ENCODE measurements around the gene NAPSA. TPM values are rescaled to one million over a fixed set of nuclear protein-coding genes. Genes with fewer than 3 reads are reported as not detected.
A peak's percentile ranks its signal among the peaks of the same experiment; 100 is the strongest.

Gene NAPSA
- polyA plus RNA-seq, 1 of the 3 experiments (the other 2 are of a cell fraction) = 0.43 TPM

DNA sequence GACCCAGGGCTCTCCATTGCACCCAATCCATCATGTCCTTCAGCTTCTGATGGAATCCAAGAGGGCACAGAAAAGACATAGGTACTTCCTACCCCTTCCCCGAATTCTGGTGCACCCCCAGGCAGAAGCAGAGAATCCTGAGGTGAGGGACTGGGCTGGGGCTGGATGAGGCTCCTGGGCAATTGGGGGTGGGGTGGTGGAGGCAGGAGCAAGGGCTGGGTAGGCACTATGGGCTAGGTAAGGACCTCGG is 33.5 kb downstream of the NAPSA start:
- H4K20me1 ChIP-seq (ENCODE audit: insufficient read depth) = no peaks in the 10 kb centered on the region
- no peak overlapping the region for H3K9ac ChIP-seq
- no peaks in the 10 kb centered on the region for H3K9me3 ChIP-seq
- H3K27me3 ChIP-seq (ENCODE audit: insufficient read depth) = peaks cover 10% of the 10 kb centered on the region; the same call in 1 of the 2 replicates
- CTCF ChIA-PET = no interaction called here
- no peaks in the 10 kb centered on the region for H3K36me3 ChIP-seq (replicated peaks in 1 of 2; ENCODE audit: control insufficient read depth in 1 of 2, insufficient read depth in 2 of 2, low read length in 1 of 2)
- 31% methylated on average over 2 of the region's 2 CpGs for WGBS (ENCODE audit: low lambda C conversion rate)
- peaks cover 7 to 38% of the 10 kb centered on the region in 2 experiments; a peak in 2 of 4 replicates for H3K4me1 ChIP-seq (ENCODE audit: control insufficient read depth in 1 of 2, insufficient read depth in 2 of 2, low read depth in 1 of 2, low read length in 1 of 2)
- H3K9me2 ChIP-seq = no peaks in the 10 kb centered on the region
- no peak for DNase-seq
- H2AFZ ChIP-seq (ENCODE audit: low read depth) = no peak overlapping the region
- H3K4me3 ChIP-seq (ENCODE audit: low read depth in 2 of 2, low read length in 1 of 2) = no peak overlapping the region; a peak in 1 of 4 replicates
- no peaks in the 10 kb centered on the region for H3K79me2 ChIP-seq (ENCODE audit: insufficient read depth)
- H3K27ac ChIP-seq (ENCODE audit: low read depth in 2 of 2, low read length in 1 of 2) = no peak overlapping the region
- peaks cover 9% of the 10 kb centered on the region for H3F3A ChIP-seq (replicated peaks; ENCODE audit: insufficient read depth)
- POLR2A ChIA-PET = no interaction called here
- TF ChIP-seq EZH2phosphoT487 (IDR thresholded peaks at IDR 0.05; ENCODE audit: borderline replicate concordance, low read depth) = no peak
- TF ChIP-seq, protein P1, sequence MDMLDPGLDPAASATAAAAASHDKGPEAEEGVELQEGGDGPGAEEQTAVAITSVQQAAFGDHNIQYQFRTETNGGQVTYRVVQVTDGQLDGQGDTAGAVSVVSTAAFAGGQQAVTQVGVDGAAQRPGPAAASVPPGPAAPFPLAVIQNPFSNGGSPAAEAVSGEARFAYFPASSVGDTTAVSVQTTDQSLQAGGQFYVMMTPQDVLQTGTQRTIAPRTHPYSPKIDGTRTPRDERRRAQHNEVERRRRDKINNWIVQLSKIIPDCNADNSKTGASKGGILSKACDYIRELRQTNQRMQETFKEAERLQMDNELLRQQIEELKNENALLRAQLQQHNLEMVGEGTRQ (IDR thresholded peaks at IDR 0.05; ENCODE audit: borderline replicate concordance, low read depth, low read length) = no peak
- TF ChIP-seq IRF3 (IDR thresholded peaks at IDR 0.05; ENCODE audit: low read depth, low read length) = no peak
- TF ChIP-seq NRF1 (IDR thresholded peaks at IDR 0.05; ENCODE audit: low read depth, low read length) = no peak
- no peak for TF ChIP-seq FOXM1 (IDR thresholded peaks at IDR 0.05; ENCODE audit: low read depth)
- no peak for TF ChIP-seq RXRA (IDR thresholded peaks at IDR 0.05; ENCODE audit: borderline replicate concordance, low read depth)
- no peak for TF ChIP-seq FOXJ3 (CRISPR knock-in tag; IDR thresholded peaks at IDR 0.05)
- TF ChIP-seq GABPA (IDR thresholded peaks at IDR 0.05; ENCODE audit: low read depth) = no peak
- no peak for TF ChIP-seq ELF1 (IDR thresholded peaks at IDR 0.05)
- no peak for TF ChIP-seq MAX (IDR thresholded peaks at IDR 0.05; ENCODE audit: low read depth)
- H3K4me2 ChIP-seq = 0 out of 2 replicates have a peak overlapping the region, but pooled peaks have one; percentile 78

- CTCF ChIA-PET = no interaction called here
- Histone ChIP-seq H3F3A (replicated peaks; ENCODE audit: insufficient read depth) (peaks cover 9% of the 10 kb centered on the region), H3K27ac (ENCODE audit: low read depth in 2 of 2, low read length in 1 of 2) (peak overlapping the region in 1 of 2 experiments; percentile 31; a peak in 2 of 4 replicates), H3K4me3 (ENCODE audit: low read depth in 2 of 2, low read length in 1 of 2) (peak overlapping the region; percentile 49 to 67), H3K9ac (no peak overlapping the region), H3K36me3 (replicated peaks in 1 of 2; ENCODE audit: control insufficient read depth in 1 of 2, insufficient read depth in 2 of 2, low read length in 1 of 2) (no peaks in the 10 kb centered on the region), H3K79me2 (ENCODE audit: insufficient read depth) (no peaks in the 10 kb centered on the region), H3K4me1 (ENCODE audit: control insufficient read depth in 1 of 2, insufficient read depth in 2 of 2, low read depth in 1 of 2, low read length in 1 of 2) (peaks cover 7 to 40% of the 10 kb centered on the region in 2 experiments; a peak in 2 of 4 replicates), H3K9me2 (no peaks in the 10 kb centered on the region), H3K27me3 (ENCODE audit: insufficient read depth) (peaks cover 15% of the 10 kb centered on the region; the same call in 1 of the 2 replicates), H3K4me2 (peak overlapping the region; percentile 78), H4K20me1 (ENCODE audit: insufficient read depth) (no peaks in the 10 kb centered on the region), H3K9me3 (no peaks in the 10 kb centered on the region), H2AFZ (ENCODE audit: low read depth) (no peak overlapping the region)
- WGBS (ENCODE audit: low lambda C conversion rate) = 33% methylated on average over 10 of the region's 10 CpGs
- no peak for DNase-seq
- POLR2A ChIA-PET = no interaction called here
- TF ChIP-seq RFX5 (IDR thresholded peaks at IDR 0.05; ENCODE audit: low read length) (no peak), TCF12 (IDR thresholded peaks at IDR 0.05) (no peak), IRF3 (IDR thresholded peaks at IDR 0.05; ENCODE audit: low read depth, low read length) (no peak), FOSL2 (IDR thresholded peaks at IDR 0.05; ENCODE audit: borderline replicate concordance, low read depth) (no peak), CHD2 (IDR thresholded peaks at IDR 0.05; ENCODE audit: low read length, partially characterized antibody) (no peak), TEAD4 (IDR thresholded peaks at IDR 0.05; ENCODE audit: borderline replicate concordance, insufficient read depth) (no peak), NRF1 (IDR thresholded peaks at IDR 0.05; ENCODE audit: low read depth, low read length) (no peak), RXRA (IDR thresholded peaks at IDR 0.05; ENCODE audit: borderline replicate concordance, low read depth) (no peak)
- TF ChIP-seq, protein P2, sequence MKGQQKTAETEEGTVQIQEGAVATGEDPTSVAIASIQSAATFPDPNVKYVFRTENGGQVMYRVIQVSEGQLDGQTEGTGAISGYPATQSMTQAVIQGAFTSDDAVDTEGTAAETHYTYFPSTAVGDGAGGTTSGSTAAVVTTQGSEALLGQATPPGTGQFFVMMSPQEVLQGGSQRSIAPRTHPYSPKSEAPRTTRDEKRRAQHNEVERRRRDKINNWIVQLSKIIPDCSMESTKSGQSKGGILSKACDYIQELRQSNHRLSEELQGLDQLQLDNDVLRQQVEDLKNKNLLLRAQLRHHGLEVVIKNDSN (IDR thresholded peaks at IDR 0.05; ENCODE audit: borderline replicate concordance, low read depth) = no peak
- TF ChIP-seq, protein P1 (IDR thresholded peaks at IDR 0.05; ENCODE audit: borderline replicate concordance, low read depth, low read length) = no peak
- TF ChIP-seq, protein P3, sequence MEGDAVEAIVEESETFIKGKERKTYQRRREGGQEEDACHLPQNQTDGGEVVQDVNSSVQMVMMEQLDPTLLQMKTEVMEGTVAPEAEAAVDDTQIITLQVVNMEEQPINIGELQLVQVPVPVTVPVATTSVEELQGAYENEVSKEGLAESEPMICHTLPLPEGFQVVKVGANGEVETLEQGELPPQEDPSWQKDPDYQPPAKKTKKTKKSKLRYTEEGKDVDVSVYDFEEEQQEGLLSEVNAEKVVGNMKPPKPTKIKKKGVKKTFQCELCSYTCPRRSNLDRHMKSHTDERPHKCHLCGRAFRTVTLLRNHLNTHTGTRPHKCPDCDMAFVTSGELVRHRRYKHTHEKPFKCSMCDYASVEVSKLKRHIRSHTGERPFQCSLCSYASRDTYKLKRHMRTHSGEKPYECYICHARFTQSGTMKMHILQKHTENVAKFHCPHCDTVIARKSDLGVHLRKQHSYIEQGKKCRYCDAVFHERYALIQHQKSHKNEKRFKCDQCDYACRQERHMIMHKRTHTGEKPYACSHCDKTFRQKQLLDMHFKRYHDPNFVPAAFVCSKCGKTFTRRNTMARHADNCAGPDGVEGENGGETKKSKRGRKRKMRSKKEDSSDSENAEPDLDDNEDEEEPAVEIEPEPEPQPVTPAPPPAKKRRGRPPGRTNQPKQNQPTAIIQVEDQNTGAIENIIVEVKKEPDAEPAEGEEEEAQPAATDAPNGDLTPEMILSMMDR (IDR thresholded peaks at IDR 0.05) = no peak
Measured at GRCh38 chr19:50331221-50331993, 34.0 kb downstream of the NAPSA start.
